A549 treated with RU486 at 1 μM for 4 hours (cell line): ENCODE data around the gene UBE2O. TPM values are rescaled to one million over a fixed set of nuclear protein-coding genes. Genes with fewer than 3 reads are reported as not detected.

ENCODE experiments used
- total RNA-seq: library from RNA; stranded (reverse); fragments of 200-300 nt; extraction: Qiagen RNA extraction; gene quantifications from 5 replicates; pipeline ENCODE4 v1.2.3, GENCODE V29; 2022; ENCODE audit warnings: low read depth

UBE2O gene
- total RNA-seq = 27.5 to 34.5 TPM (median 34.0 TPM) in 5 replicates

GRCh38 chr17:76452660-76453430 lies at the start of gene UBE2O:
Gene UBE2O, minus strand, starts transcription at chr17:76453152. Its CDS starts 11 bp downstream, at chr17:76453141.

GRCh38 chr17:76501018-76501826 lies 48.3 kb upstream of the UBE2O start, which contains the start of gene RHBDF2:
Gene RHBDF2, minus strand, starts transcription at chr17:76501423. Its CDS starts 19,899 bp downstream, at chr17:76481524.

GRCh38 chr17:76467366-76467765 lies 14.4 kb upstream of the UBE2O start, which contains the start of gene AANAT:
Gene AANAT, plus strand, starts transcription at chr17:76467603. Its CDS starts 1,144 bp downstream, at chr17:76468747.

GRCh38 chr17:76384222-76384986 lies 68.5 kb downstream of the UBE2O start, which contains the start of gene SPHK1:
Gene SPHK1, plus strand, starts transcription at chr17:76384609. Its CDS starts 1,036 bp downstream, at chr17:76385645.

GRCh38 chr17:76353599-76354316 lies 99.2 kb downstream of the UBE2O start, which contains the start of gene PRPSAP1:
Gene PRPSAP1, minus strand, starts transcription at chr17:76353916. Its CDS starts 213 bp downstream, at chr17:76353703.

Other genes with a start within 250 kb of the UBE2O start
- 4.5 to 8.0 TPM (median 6.0 TPM) in 5 replicates for gene RNF157, start 212.7 kb downstream of the UBE2O start, total RNA-seq
- 49.9 to 93.6 TPM (median 74.1 TPM) in 5 replicates for gene UBALD2, start 187.8 kb downstream of the UBE2O start, total RNA-seq
- 0.56 to 1.9 TPM (median 0.67 TPM) in 5 replicates for gene QRICH2, start 144.9 kb downstream of the UBE2O start, total RNA-seq
- gene PRPSAP1, start 99.2 kb downstream of the UBE2O start, total RNA-seq = 53.8 to 71.5 TPM (median 61.9 TPM) in 5 replicates
- gene SPHK1, start 68.5 kb downstream of the UBE2O start, total RNA-seq = 42.5 to 70.8 TPM (median 55.3 TPM) in 5 replicates
- 0.38 to 0.74 TPM (median 0.57 TPM) in 4 of 5 replicates, not detected in the other for gene AANAT, start 14.5 kb upstream of the UBE2O start, total RNA-seq
- 50.2 to 69.1 TPM (median 61.3 TPM) in 5 replicates for gene RHBDF2, start 48.3 kb upstream of the UBE2O start, total RNA-seq
- gene CYGB, start 84.6 kb upstream of the UBE2O start, total RNA-seq = 0.73 to 1.4 TPM (median 1.1 TPM) in 5 replicates
- not detected in 5 replicates for gene PRCD, start 86.9 kb upstream of the UBE2O start, total RNA-seq
- gene ST6GALNAC2, start 132.7 kb upstream of the UBE2O start, total RNA-seq = 0.28 to 0.70 TPM (median 0.33 TPM) in 4 of 5 replicates, not detected in the other
- 0.07 to 0.81 TPM (median 0.46 TPM) in 3 of 5 replicates, not detected in the others for gene ST6GALNAC1, start 190.6 kb upstream of the UBE2O start, total RNA-seq